Hypothalamus (tissue), 51 donors: ENCODE measurements around the gene RCHY1.

Experiments used
- DNase-seq, 51 donors: peaks; one replicate each; lab custom pipeline; 2025; lab: John Stamatoyannopoulos, UW

RCHY1 gene

GRCh38 chr4:75432683-75433082 is 81.5 kb downstream of the RCHY1 start:
- no peak for DNase-seq

- no peak for DNase-seq
Observed at GRCh38 chr4:75429208-75429607, 85.0 kb downstream of the RCHY1 start.
